ENCODE measurements around the gene LEKR1. TPM values are rescaled to one million over a fixed set of nuclear protein-coding genes. Genes with fewer than 3 reads are reported as not detected.

The LEKR1 gene
- total and polyA plus RNA-seq, 2 donors (not counting 1 experiment from before 2014, with no cell fraction given) = 0.94 to 4.7 TPM

DNA sequence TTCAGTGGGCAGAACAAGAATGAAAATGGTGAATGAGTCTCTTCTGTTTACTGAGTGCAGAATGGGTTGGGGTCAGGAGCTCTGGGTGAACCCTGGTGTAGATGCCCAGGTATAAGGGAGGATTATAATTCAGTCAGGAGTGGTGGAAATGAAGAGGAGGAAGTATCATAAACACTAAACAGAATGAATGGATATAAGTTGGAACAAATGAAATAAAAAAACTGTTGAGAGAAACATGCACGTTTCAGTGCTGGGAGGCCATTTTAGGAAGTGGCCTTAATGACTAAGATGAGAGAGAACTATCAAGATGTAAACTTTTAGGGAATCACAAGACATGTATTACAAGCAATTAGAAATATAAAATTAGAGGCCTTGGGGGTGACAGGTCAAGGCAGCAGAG, 32.8 kb upstream of the LEKR1 start:
- intact Hi-C loops (cut with micrococcal nuclease) = no loop called here
- Mint-ChIP-seq H3K27me3 (no peaks in the 10 kb centered on the region), H3K9me3 (ENCODE audit: insufficient read depth) (no peaks in the 10 kb centered on the region), H3K4me3 (no peak overlapping the region), H3K4me1 (peaks cover 13% of the 10 kb centered on the region), H3K27ac (no peak overlapping the region)
- H3K4me1 ChIP-seq (ENCODE audit: control insufficient read depth in 2 of 2, insufficient read depth in 2 of 2, low read length in 2 of 2) = no peaks in the 10 kb centered on the region
- H3K27me3 ChIP-seq (replicated peaks in 1 of 4; ENCODE audit: control extremely low read depth in 1 of 4, control insufficient read depth in 3 of 4, insufficient read depth in 4 of 4, low read length in 3 of 4) = no peaks in the 10 kb centered on the region
- H3K9ac ChIP-seq (ENCODE audit: low read length) = no peak overlapping the region
- WGBS (ENCODE audit: insufficient coverage) = no CpG with 5 or more reads among the region's 1 CpG
- DNase-seq (no peak), ATAC-seq (ENCODE audit: low read depth) (no peak)
- CTCF ChIA-PET = no interaction called here
- H3K4me3 ChIP-seq (ENCODE audit: control extremely low read depth in 1 of 5, extremely low read depth in 1 of 5, insufficient read depth in 1 of 5, low read depth in 2 of 5, low read length in 4 of 5) = no peak overlapping the region
- TF ChIP-seq, protein P1, sequence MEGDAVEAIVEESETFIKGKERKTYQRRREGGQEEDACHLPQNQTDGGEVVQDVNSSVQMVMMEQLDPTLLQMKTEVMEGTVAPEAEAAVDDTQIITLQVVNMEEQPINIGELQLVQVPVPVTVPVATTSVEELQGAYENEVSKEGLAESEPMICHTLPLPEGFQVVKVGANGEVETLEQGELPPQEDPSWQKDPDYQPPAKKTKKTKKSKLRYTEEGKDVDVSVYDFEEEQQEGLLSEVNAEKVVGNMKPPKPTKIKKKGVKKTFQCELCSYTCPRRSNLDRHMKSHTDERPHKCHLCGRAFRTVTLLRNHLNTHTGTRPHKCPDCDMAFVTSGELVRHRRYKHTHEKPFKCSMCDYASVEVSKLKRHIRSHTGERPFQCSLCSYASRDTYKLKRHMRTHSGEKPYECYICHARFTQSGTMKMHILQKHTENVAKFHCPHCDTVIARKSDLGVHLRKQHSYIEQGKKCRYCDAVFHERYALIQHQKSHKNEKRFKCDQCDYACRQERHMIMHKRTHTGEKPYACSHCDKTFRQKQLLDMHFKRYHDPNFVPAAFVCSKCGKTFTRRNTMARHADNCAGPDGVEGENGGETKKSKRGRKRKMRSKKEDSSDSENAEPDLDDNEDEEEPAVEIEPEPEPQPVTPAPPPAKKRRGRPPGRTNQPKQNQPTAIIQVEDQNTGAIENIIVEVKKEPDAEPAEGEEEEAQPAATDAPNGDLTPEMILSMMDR (IDR thresholded peaks at IDR 0.05) = no peak
- no peak overlapping the region for H3K27ac ChIP-seq (ENCODE audit: low read length in 2 of 2)
- POLR2A ChIA-PET = no interaction called here
- no peak overlapping the region for H3K4me2 ChIP-seq (replicated peaks; ENCODE audit: low read depth, low read length, poor library complexity, severe bottlenecking)
- no peaks in the 10 kb centered on the region for H3K36me3 ChIP-seq (replicated peaks in 1 of 2; ENCODE audit: control extremely low read depth in 1 of 2, control insufficient read depth in 1 of 2, extremely low read depth in 1 of 2, insufficient read depth in 2 of 2, low read length in 1 of 2)
- no peak overlapping the region for H2AFZ ChIP-seq (ENCODE audit: insufficient read depth, low read depth, low read length, poor library complexity, severe bottlenecking)
- no peaks in the 10 kb centered on the region for H4K20me1 ChIP-seq (ENCODE audit: control insufficient read depth, insufficient read depth, low read length, poor library complexity, severe bottlenecking)
- H3K9me3 ChIP-seq (ENCODE audit: control extremely low read depth in 1 of 3, control insufficient read depth in 2 of 3, insufficient read depth in 1 of 3, low read length in 2 of 3) = no peaks in the 10 kb centered on the region
- H3K79me2 ChIP-seq (ENCODE audit: control insufficient read depth, insufficient read depth, low read length) = peaks cover 3% of the 10 kb centered on the region

DNA sequence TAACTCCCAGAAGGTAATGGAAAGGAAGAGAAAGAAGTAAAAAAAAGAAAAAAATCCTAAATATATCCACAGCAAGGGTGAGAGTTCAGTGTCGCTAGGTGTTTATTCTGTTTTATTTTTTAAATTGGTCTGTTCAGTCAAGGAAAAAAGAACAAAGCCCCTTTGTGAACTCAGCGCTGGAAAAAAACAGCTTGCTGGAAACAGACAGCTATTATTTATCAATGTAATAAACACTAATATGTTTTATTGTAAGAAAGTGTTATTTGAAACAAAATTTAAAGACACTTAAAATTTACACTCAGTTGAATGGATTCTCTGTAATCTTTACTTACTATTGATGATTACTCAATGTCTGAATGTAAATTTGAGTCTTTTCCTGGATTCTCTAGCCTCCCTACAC, 32.3 kb upstream of the LEKR1 start:
- no peak for TF ChIP-seq EZH2 (IDR thresholded peaks at IDR 0.05; ENCODE audit: borderline replicate concordance, insufficient read depth, low read depth, low read length, poor library complexity, severe bottlenecking)
- TF ChIP-seq, protein P1 (IDR thresholded peaks at IDR 0.05) = no peak
- DNase-seq (no peak), ATAC-seq (ENCODE audit: low read depth) (no peak)
- no CpG with 5 or more reads among the region's 2 CpGs for WGBS (ENCODE audit: insufficient coverage)
- Histone ChIP-seq H3K4me3 (ENCODE audit: control extremely low read depth in 1 of 5, extremely low read depth in 1 of 5, insufficient read depth in 1 of 5, low read depth in 2 of 5, low read length in 4 of 5) (no peak overlapping the region), H3K79me2 (ENCODE audit: control insufficient read depth, insufficient read depth, low read length) (peaks cover 3% of the 10 kb centered on the region), H3K4me1 (ENCODE audit: control insufficient read depth in 2 of 2, insufficient read depth in 2 of 2, low read length in 2 of 2) (no peaks in the 10 kb centered on the region), H3K36me3 (replicated peaks in 1 of 2; ENCODE audit: control extremely low read depth in 1 of 2, control insufficient read depth in 1 of 2, extremely low read depth in 1 of 2, insufficient read depth in 2 of 2, low read length in 1 of 2) (no peaks in the 10 kb centered on the region), H3K9ac (ENCODE audit: low read length) (no peak overlapping the region), H3K27ac (ENCODE audit: low read length in 2 of 2) (no peak overlapping the region), H4K20me1 (ENCODE audit: control insufficient read depth, insufficient read depth, low read length, poor library complexity, severe bottlenecking) (no peaks in the 10 kb centered on the region), H3K27me3 (replicated peaks in 1 of 4; ENCODE audit: control extremely low read depth in 1 of 4, control insufficient read depth in 3 of 4, insufficient read depth in 4 of 4, low read length in 3 of 4) (no peaks in the 10 kb centered on the region), H3K9me3 (ENCODE audit: control extremely low read depth in 1 of 3, control insufficient read depth in 2 of 3, insufficient read depth in 1 of 3, low read length in 2 of 3) (no peaks in the 10 kb centered on the region), H3K4me2 (replicated peaks; ENCODE audit: low read depth, low read length, poor library complexity, severe bottlenecking) (no peak overlapping the region), H2AFZ (ENCODE audit: insufficient read depth, low read depth, low read length, poor library complexity, severe bottlenecking) (no peak overlapping the region)
- Mint-ChIP-seq H3K4me3 (no peak overlapping the region), H3K27me3 (no peaks in the 10 kb centered on the region), H3K9me3 (ENCODE audit: insufficient read depth) (no peaks in the 10 kb centered on the region), H3K4me1 (peaks cover 13% of the 10 kb centered on the region), H3K27ac (no peak overlapping the region)
- intact Hi-C loops (cut with micrococcal nuclease) = no loop called here
- ChIA-PET POLR2A (no interaction called here), CTCF (no interaction called here)
